ENCODE measurements around the gene SUPT3H. TPM values are rescaled to one million over a fixed set of nuclear protein-coding genes. Genes with fewer than 3 reads are reported as not detected.

The SUPT3H gene
- polyA plus RNA-seq, 1 donor (not counting 4 experiments of a cell fraction or from before 2014, with no cell fraction given): 7.6 TPM

DNA sequence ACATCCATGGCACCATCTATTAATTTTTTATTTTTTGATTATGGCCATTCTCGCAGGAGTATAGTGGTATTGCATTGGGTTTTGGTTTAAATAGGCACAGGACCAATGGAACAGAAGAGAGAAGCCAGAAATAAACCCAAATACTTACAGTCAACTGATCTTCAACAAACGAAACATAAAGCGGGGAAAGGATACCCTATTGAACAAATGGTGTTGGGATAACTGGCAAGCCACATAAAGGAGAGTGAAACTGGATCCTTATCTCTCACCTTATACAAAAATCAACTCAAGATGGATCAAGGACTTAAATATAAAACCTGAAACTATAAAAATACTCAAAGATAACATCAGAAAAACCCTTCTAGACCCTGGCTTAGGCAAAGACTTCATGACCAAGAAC, 74.9 kb downstream of the SUPT3H start:
- TF ChIP-seq EZH2 (IDR thresholded peaks at IDR 0.05; ENCODE audit: low read length): no peak
- TF ChIP-seq, protein P1, sequence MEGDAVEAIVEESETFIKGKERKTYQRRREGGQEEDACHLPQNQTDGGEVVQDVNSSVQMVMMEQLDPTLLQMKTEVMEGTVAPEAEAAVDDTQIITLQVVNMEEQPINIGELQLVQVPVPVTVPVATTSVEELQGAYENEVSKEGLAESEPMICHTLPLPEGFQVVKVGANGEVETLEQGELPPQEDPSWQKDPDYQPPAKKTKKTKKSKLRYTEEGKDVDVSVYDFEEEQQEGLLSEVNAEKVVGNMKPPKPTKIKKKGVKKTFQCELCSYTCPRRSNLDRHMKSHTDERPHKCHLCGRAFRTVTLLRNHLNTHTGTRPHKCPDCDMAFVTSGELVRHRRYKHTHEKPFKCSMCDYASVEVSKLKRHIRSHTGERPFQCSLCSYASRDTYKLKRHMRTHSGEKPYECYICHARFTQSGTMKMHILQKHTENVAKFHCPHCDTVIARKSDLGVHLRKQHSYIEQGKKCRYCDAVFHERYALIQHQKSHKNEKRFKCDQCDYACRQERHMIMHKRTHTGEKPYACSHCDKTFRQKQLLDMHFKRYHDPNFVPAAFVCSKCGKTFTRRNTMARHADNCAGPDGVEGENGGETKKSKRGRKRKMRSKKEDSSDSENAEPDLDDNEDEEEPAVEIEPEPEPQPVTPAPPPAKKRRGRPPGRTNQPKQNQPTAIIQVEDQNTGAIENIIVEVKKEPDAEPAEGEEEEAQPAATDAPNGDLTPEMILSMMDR (optimal IDR thresholded peaks at IDR 0.05 in 1 of 3, IDR thresholded peaks at IDR 0.05 in 1 of 3, conservative IDR thresholded peaks at IDR 0.05 in 1 of 3; ENCODE audit: extremely low read depth in 1 of 3, insufficient read depth in 2 of 3, low read length in 3 of 3): no peak
- dilution Hi-C loops (cut with MboI; ENCODE audit: extremely low pct_ligation_motif_present, low sequenced_read_pairs): no loop called here

DNA sequence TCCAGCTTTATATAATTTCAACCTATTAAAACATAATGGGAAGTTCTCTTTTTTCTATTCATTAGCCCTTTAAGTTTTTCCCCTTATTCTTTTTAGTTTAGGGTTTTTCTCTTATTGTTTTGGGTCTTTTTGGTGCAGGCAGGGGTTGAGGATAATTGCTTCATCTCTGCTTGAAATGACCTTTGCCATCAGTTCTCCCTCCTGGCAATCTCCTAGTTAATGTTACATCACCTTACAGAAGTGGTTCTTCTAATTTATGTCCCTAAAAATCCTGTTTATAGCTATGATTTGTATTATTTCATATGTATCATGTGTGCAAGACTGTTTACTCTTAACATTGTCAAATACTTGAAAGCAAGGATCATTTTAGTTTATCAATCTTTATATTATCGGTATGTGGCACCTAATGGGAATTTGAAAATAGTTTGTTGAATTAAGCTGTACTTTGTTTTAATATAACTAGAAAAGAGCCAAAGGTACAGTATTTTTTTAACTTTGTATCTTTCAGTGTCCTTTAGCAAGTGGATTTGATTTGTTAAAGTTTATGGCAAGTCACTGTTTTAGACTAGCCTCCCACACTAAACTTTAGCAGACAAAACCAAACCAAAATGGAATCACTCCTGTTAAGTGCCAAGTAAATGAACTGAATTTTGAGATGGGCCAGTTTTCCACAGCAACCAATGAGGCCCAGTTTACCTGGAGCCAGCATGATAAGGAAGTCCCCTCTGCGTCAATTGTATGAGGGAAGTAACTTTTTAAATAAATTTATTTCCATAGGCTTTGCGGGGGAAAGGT, 76.2 kb downstream of the SUPT3H start:
- Histone ChIP-seq H3K9me1 (ENCODE audit: control insufficient read depth, extremely low read depth, insufficient read depth, low read length) (no peaks in the 10 kb centered on the region), H3K9me3 (ENCODE audit: control insufficient read depth, low read depth, low read length) (no peaks in the 10 kb centered on the region), H3K4me3 (ENCODE audit: control insufficient read depth in 2 of 3, extremely low read depth in 1 of 3, insufficient read depth in 2 of 3, low read depth in 1 of 3, low read length in 3 of 3) (no peak overlapping the region), H4K20me1 (ENCODE audit: control insufficient read depth, extremely low read depth, insufficient read depth, low read length) (no peaks in the 10 kb centered on the region), H3K27me3 (ENCODE audit: control insufficient read depth, extremely low read depth, insufficient read depth, low read length) (no peaks in the 10 kb centered on the region), H3K36me3 (ENCODE audit: control insufficient read depth in 2 of 2, extremely low read depth in 1 of 2, insufficient read depth in 2 of 2, low read length in 2 of 2) (no peaks in the 10 kb centered on the region), H3K79me2 (ENCODE audit: control insufficient read depth, insufficient read depth, low read length) (no peaks in the 10 kb centered on the region), H2AFZ (ENCODE audit: control insufficient read depth, low read length) (no peak overlapping the region), H3K27ac (ENCODE audit: control insufficient read depth, insufficient read depth, low read length) (no peak overlapping the region), H3K9ac (ENCODE audit: control insufficient read depth, extremely low read depth, insufficient read depth, low read length) (no peak overlapping the region), H3K4me2 (ENCODE audit: control insufficient read depth, extremely low read depth, insufficient read depth, low read depth, low read length) (no peak overlapping the region), H3K4me1 (ENCODE audit: control insufficient read depth, extremely low read depth, insufficient read depth, low read length) (no peaks in the 10 kb centered on the region)
- no peak for DNase-seq (ENCODE audit: low read depth, low spot score)
- dilution Hi-C loops (cut with MboI; ENCODE audit: extremely low pct_ligation_motif_present, low sequenced_read_pairs): no loop called here
- FAIRE-seq: no peak
- TF ChIP-seq, protein P1 (optimal IDR thresholded peaks at IDR 0.05 in 1 of 3, IDR thresholded peaks at IDR 0.05 in 1 of 3, conservative IDR thresholded peaks at IDR 0.05 in 1 of 3; ENCODE audit: extremely low read depth in 1 of 3, insufficient read depth in 2 of 3, low read length in 3 of 3): no peak
- TF ChIP-seq EZH2 (IDR thresholded peaks at IDR 0.05; ENCODE audit: low read length): no peak

More for the DNA sequence above, 74.9 kb downstream of the SUPT3H start:
- H3K79me2 ChIP-seq (ENCODE audit: control insufficient read depth, insufficient read depth, low read length): no peaks in the 10 kb centered on the region
- H3K4me1 ChIP-seq (ENCODE audit: control insufficient read depth, extremely low read depth, insufficient read depth, low read length): no peaks in the 10 kb centered on the region
- H4K20me1 ChIP-seq (ENCODE audit: control insufficient read depth, extremely low read depth, insufficient read depth, low read length): no peaks in the 10 kb centered on the region
- H3K36me3 ChIP-seq (ENCODE audit: control insufficient read depth in 2 of 2, extremely low read depth in 1 of 2, insufficient read depth in 2 of 2, low read length in 2 of 2): no peaks in the 10 kb centered on the region
- H3K4me2 ChIP-seq (ENCODE audit: control insufficient read depth, extremely low read depth, insufficient read depth, low read depth, low read length): no peak overlapping the region
- no peaks in the 10 kb centered on the region for H3K27me3 ChIP-seq (ENCODE audit: control insufficient read depth, extremely low read depth, insufficient read depth, low read length)
- FAIRE-seq: no peak
- DNase-seq (ENCODE audit: low read depth, low spot score): no peak
- no peaks in the 10 kb centered on the region for H3K9me1 ChIP-seq (ENCODE audit: control insufficient read depth, extremely low read depth, insufficient read depth, low read length)
- no peak overlapping the region for H3K27ac ChIP-seq (ENCODE audit: control insufficient read depth, insufficient read depth, low read length)
- H2AFZ ChIP-seq (ENCODE audit: control insufficient read depth, low read length): no peak overlapping the region
- no peaks in the 10 kb centered on the region for H3K9me3 ChIP-seq (ENCODE audit: control insufficient read depth, low read depth, low read length)
- H3K4me3 ChIP-seq (ENCODE audit: control insufficient read depth in 2 of 3, extremely low read depth in 1 of 3, insufficient read depth in 2 of 3, low read depth in 1 of 3, low read length in 3 of 3): no peak overlapping the region
- no peak overlapping the region for H3K9ac ChIP-seq (ENCODE audit: control insufficient read depth, extremely low read depth, insufficient read depth, low read length)
